Thyroid gland (tissue), 4 donors: ENCODE measurements around the gene KDM4B. TPM values are rescaled to one million over a fixed set of nuclear protein-coding genes. Genes with fewer than 3 reads are reported as not detected.

Experiments used
- DNase-seq, 2 donors: peaks; one replicate each; pipeline ENCODE4 v3.0.0-alpha.2; 2019
- H3K27ac ChIP-seq, 3 donors: fragments of 200-600 bp; sonication (generic); 1 replicate in 2 of 3; 2 replicates in 1 of 3; pipeline ENCODE4 v1.5.1; 2016 to 2019; ENCODE audit warnings: mild to moderate bottlenecking in 1 of 3, moderate library complexity in 1 of 3
- H3K27me3 ChIP-seq: fragments of 200-600 bp; sonication (generic); one replicate; pipeline ENCODE4 v1.5.1; 2019
- H3K36me3 ChIP-seq, 2 donors: fragments of 200-600 bp; sonication (generic); one replicate each; pipeline ENCODE4 v1.5.1; 2016 to 2019
- H3K4me1 ChIP-seq, 2 donors: fragments of 200-600 bp; sonication (generic); one replicate each; pipeline ENCODE4 v1.5.1; 2017 to 2019
- H3K4me3 ChIP-seq, 3 donors: fragments of 200-600 bp; sonication (generic); replicated peaks in 1 of 3; 1 replicate in 2 of 3; 2 replicates in 1 of 3; pipeline ENCODE4 v1.5.1; 2016; ENCODE audit warnings: mild to moderate bottlenecking in 1 of 3
- H3K9me3 ChIP-seq: fragments of 200-600 bp; sonication (generic); one replicate; pipeline ENCODE4 v1.5.1; 2017
- POLR2A ChIP-seq, 2 donors: fragments of 450-650 bp; IDR thresholded peaks; one replicate each; pipeline ENCODE4 v1.6.1; 2017; ENCODE audit warnings: antibody characterized with exemption in 2 of 2, mild to moderate bottlenecking in 2 of 2, moderate library complexity in 1 of 2
- WGBS, 2 donors: methylation state at CpG; one replicate each; pipeline ENCODE4 v1.1.5; 2017; 5-methylcytosine and 5-hydroxymethylcytosine counted together
- intact Hi-C: fragments of 100-400 bp; cut with DNase I; formaldehyde crosslinking; loops from one replicate; pipeline ENCODE4 v1.15.1; 2023
- total RNA-seq, 4 donors: library from RNA; depleted of rRNA; stranded (reverse); fragments of >200 nt; gene quantifications; one replicate each; pipeline ENCODE4 v1.2.3, GENCODE V29; 2016
- TF ChIP-seq, protein P1 (sequence below), 6 experiments: fragments of 200-600 bp in 3 of 6; fragments of 450-650 bp in 3 of 6; sonication (generic) in 3 of 6; IDR thresholded peaks; one replicate each; pipeline ENCODE4 v1.5.1; 2016 to 2019; ENCODE audit warnings: antibody characterized with exemption in 6 of 6, mild to moderate bottlenecking in 2 of 6, inconsistent platforms in 1 of 6, moderate library complexity in 1 of 6

The KDM4B gene
- total RNA-seq, 4 donors from 2014 or later = 44.3 to 87.2 (median 75.8) TPM

DNA sequence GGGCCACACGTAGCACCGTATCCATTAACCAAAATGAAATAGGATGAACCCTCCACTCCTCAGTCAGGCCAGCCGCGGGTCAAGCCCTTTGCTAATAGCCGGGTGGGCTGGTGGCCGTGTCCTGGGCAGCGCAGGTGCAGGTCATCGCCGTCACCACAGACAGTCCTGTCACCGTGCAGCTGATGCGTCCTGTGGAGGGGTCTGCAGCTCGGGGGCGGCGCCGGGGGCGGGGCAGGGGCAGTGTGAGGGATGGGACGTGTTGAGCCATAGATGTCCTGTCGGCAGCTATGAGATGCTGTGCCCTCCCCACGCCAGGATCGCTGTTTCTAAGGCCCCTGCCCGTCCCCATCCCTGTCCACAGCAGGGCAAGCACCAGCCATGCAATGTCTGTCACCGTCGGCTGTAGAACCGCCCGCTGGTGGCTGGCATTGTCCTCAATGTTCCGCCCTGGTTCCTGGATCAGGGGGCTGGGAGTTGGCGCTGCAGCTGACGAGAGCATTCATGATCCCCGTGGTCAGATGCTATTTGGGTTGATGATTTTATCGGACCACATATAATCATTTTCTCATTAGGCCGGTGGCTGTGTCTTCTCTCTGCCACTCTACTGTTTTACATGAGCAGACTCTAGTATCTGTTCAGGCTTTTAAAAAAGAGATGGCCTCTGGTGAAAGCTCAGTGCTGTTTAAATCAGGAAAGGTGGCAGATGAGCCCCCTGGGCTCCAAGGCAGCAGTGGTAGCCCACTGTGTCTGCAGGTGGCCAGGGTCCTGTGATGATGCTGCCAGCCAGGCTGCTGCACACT lies 126.1 kb downstream of the KDM4B start:
- H3K27ac ChIP-seq = no peak overlapping the region
- intact Hi-C loops = no loop called here
- no peaks in the 10 kb centered on the region for H3K27me3 ChIP-seq
- H3K4me3 ChIP-seq = no peak overlapping the region
- 97% methylated on average over 22 to 29 of the region's 31 CpGs for WGBS, 2 donors
- peaks cover 0 to 7% of the 10 kb centered on the region in 2 donors for H3K36me3 ChIP-seq
- no peaks in the 10 kb centered on the region for H3K9me3 ChIP-seq
- no peak for DNase-seq
- TF ChIP-seq, protein P1, sequence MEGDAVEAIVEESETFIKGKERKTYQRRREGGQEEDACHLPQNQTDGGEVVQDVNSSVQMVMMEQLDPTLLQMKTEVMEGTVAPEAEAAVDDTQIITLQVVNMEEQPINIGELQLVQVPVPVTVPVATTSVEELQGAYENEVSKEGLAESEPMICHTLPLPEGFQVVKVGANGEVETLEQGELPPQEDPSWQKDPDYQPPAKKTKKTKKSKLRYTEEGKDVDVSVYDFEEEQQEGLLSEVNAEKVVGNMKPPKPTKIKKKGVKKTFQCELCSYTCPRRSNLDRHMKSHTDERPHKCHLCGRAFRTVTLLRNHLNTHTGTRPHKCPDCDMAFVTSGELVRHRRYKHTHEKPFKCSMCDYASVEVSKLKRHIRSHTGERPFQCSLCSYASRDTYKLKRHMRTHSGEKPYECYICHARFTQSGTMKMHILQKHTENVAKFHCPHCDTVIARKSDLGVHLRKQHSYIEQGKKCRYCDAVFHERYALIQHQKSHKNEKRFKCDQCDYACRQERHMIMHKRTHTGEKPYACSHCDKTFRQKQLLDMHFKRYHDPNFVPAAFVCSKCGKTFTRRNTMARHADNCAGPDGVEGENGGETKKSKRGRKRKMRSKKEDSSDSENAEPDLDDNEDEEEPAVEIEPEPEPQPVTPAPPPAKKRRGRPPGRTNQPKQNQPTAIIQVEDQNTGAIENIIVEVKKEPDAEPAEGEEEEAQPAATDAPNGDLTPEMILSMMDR (IDR thresholded peaks at IDR 0.05) = no peak
- no peak for TF ChIP-seq POLR2A (IDR thresholded peaks at IDR 0.05)
- H3K4me1 ChIP-seq = peaks cover 12 to 23% of the 10 kb centered on the region in 2 donors

DNA sequence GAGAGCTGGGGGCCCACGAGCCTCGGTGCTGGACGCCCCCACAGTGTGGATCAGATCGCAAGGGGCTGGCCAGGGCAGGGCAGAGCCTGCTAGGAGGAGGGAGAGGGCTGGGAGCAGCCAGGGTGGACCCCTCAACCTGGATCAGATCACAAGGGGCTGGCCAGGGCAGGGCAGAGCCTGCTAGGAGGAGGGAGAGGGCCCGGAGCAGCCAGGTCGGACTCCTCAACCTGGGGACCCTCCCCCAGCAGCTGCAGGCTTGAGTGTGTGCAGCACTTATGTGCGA lies 126.6 kb downstream of the KDM4B start:
- Histone ChIP-seq H3K4me1 (peaks cover 12 to 21% of the 10 kb centered on the region in 2 donors), H3K27ac (no peak overlapping the region), H3K36me3 (peaks cover 0 to 7% of the 10 kb centered on the region in 2 donors), H3K27me3 (no peaks in the 10 kb centered on the region), H3K9me3 (no peaks in the 10 kb centered on the region), H3K4me3 (no peak overlapping the region)
- no peak for TF ChIP-seq POLR2A (IDR thresholded peaks at IDR 0.05)
- WGBS, 2 donors = 81 to 90% methylated on average over 6 to 7 of the region's 7 CpGs
- intact Hi-C loops = no loop called here
- no peak for DNase-seq

DNA sequence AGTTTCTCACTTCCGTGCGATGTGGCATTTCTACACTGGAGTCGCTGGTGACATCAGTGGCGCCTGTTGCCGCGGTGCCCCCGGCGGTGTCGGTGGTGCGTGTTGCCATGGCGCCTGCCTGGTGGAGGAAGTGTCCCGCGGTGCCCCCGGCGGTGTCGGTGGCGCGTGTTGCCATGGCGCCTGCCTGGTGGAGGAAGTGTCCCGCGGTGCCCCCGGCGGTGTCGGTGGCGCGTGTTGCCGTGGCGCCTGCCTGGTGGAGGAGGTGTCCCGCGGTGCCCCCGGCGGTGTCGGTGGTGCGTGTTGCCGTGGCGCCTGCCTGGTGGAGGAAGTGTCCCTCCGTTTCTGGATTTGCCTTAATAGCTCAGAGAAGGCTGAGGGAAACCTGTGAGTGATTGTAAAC lies 127.6 kb downstream of the KDM4B start:
- no peak for DNase-seq
- intact Hi-C loops = no loop called here
- Histone ChIP-seq H3K4me3 (no peak overlapping the region), H3K27ac (no peak overlapping the region), H3K27me3 (no peaks in the 10 kb centered on the region), H3K4me1 (peaks cover 2 to 11% of the 10 kb centered on the region in 2 donors), H3K36me3 (peaks cover 0 to 7% of the 10 kb centered on the region in 2 donors), H3K9me3 (no peaks in the 10 kb centered on the region)
- TF ChIP-seq, protein P1 (IDR thresholded peaks at IDR 0.05) = no peak
- no peak for TF ChIP-seq POLR2A (IDR thresholded peaks at IDR 0.05)
- 97 to 98% methylated on average over 31 to 32 of the region's 37 CpGs for WGBS, 2 donors

DNA sequence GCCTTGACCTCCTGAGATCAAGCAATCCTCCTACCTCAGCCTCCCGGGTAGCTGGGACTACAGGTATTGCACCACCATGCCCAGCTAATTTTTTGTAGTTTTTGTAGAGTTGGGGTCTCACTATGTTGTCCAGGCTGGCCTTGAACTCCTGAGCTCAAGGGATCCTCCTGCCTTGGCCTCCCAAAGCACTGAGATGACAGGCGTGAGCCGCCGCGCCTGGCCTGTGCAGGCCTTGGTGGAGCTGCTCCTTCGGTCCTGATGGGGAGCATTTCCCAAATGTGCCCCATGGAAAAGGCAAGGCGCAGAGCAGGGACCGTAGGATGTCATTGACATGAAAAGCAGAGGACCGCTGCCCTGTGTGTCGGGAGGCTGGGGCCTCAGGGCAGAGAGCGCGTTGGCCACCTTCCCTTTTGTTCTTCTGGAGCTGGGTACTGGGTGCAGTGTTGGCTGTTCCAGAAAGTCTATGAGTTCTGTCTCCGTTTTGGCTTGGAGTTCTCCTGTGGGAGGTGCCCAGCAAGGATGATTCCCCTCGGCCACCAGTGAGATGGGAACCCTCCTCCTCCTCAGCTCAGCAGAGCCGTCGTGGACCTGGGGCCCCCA lies 128.5 kb downstream of the KDM4B start:
- 98 to 99% methylated on average over 10 to 16 of the region's 16 CpGs for WGBS, 2 donors
- no peak overlapping the region for H3K4me3 ChIP-seq
- TF ChIP-seq POLR2A (IDR thresholded peaks at IDR 0.05) = no peak
- TF ChIP-seq, protein P1 (IDR thresholded peaks at IDR 0.05) = no peak
- H3K9me3 ChIP-seq = no peaks in the 10 kb centered on the region
- peaks cover 0 to 7% of the 10 kb centered on the region in 2 donors for H3K36me3 ChIP-seq
- peaks cover 0 to 11% of the 10 kb centered on the region in 2 donors for H3K4me1 ChIP-seq
- intact Hi-C loops = no loop called here
- H3K27me3 ChIP-seq = no peaks in the 10 kb centered on the region
- no peak for DNase-seq
- no peak overlapping the region for H3K27ac ChIP-seq

DNA sequence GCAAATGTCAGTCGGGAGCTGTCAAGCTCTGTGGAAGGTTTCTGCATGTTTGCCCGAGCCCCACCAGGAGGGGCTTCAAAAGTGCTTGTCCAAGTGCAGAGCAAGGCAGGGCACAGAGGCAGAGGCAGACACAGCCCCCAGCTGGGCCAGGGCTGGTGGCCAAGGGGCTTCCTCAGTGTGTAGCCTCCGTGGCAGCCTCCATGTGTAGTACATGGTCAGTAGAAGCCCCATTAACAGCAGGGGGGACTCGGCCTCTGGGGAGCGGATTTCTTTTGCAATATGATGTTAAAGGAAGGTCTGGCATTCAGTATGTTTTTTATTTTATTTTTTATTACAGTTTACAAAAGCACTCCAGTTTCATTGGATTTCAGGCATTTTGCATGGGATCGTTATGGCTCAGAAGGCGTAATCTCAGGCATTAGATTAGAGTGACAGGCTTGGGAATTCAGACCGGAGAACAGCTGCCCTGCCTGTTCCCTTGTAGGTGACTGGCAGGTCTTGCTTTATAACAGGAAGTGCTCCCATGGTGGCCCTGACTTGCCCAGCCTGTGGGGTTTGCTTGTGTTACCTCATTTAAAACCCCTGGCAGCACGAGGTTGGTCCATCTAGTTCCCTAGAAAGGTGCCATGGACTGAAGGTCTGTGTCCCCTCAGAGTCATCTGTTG lies 129.2 kb downstream of the KDM4B start:
- peaks cover 0 to 11% of the 10 kb centered on the region in 2 donors for H3K4me1 ChIP-seq
- H3K4me3 ChIP-seq = no peak overlapping the region
- TF ChIP-seq POLR2A (IDR thresholded peaks at IDR 0.05) = no peak
- TF ChIP-seq, protein P1 (IDR thresholded peaks at IDR 0.05) = no peak
- DNase-seq = no peak
- peaks cover 0 to 7% of the 10 kb centered on the region in 2 donors for H3K36me3 ChIP-seq
- H3K27ac ChIP-seq = no peak overlapping the region
- no peaks in the 10 kb centered on the region for H3K27me3 ChIP-seq
- no peaks in the 10 kb centered on the region for H3K9me3 ChIP-seq
- WGBS, 2 donors = 96 to 97% methylated on average over 9 of the region's 9 CpGs
- intact Hi-C loops = no loop called here
